Vagina (tissue), 2 donors: ENCODE results near the gene MED16. TPM values are rescaled to one million over a fixed set of nuclear protein-coding genes. Genes with fewer than 3 reads are reported as not detected.
A peak's percentile ranks its signal among the peaks of the same experiment; 100 is the strongest.

Experiments used
- DNase-seq, 2 donors: peaks; one replicate each; pipeline ENCODE4 v3.0.0-alpha.2; 2017; ENCODE audit errors: extremely low spot score in 2 of 2
- H3K27ac ChIP-seq: fragments of 200-600 bp; sonication (generic); one replicate; pipeline ENCODE4 v1.5.1; 2019
- H3K27me3 ChIP-seq: fragments of 200-600 bp; sonication (generic); one replicate; pipeline ENCODE4 v1.5.1; 2019
- H3K36me3 ChIP-seq, 2 donors: fragments of 200-600 bp; sonication (generic); one replicate each; pipeline ENCODE4 v1.5.1; 2017 to 2019
- H3K4me1 ChIP-seq: fragments of 200-600 bp; sonication (generic); one replicate; pipeline ENCODE4 v1.5.1; 2019
- H3K4me3 ChIP-seq, 2 donors: fragments of 200-600 bp; sonication (generic); 1 replicate in 1 of 2; 2 replicates in 1 of 2; pipeline ENCODE4 v1.5.1; 2016 to 2019
- H3K9me3 ChIP-seq: fragments of 200-600 bp; sonication (generic); one replicate; pipeline ENCODE4 v1.5.1; 2019
- POLR2A ChIP-seq, 2 donors: fragments of 450-650 bp; IDR thresholded peaks; one replicate each; pipeline ENCODE4 v1.6.1; 2017; ENCODE audit warnings: antibody characterized with exemption in 2 of 2, mild to moderate bottlenecking in 2 of 2, moderate library complexity in 2 of 2
- POLR2AphosphoS5 ChIP-seq, 2 donors: sonication (generic); formaldehyde crosslinking; IDR thresholded peaks; one replicate each; pipeline ENCODE4 v1.9.0; 2017; ENCODE audit warnings: antibody characterized with exemption in 2 of 2, mild to moderate bottlenecking in 2 of 2, low read depth in 1 of 2; ENCODE audit not compliant: insufficient read depth in 1 of 2
- intact Hi-C: fragments of 100-400 bp; cut with DNase I; formaldehyde crosslinking; loops from one replicate; pipeline ENCODE4 v1.15.1; 2023
- total RNA-seq: library from RNA; depleted of rRNA; stranded (reverse); fragments of >200 nt; gene quantifications from one replicate; pipeline ENCODE4 v1.2.3, GENCODE V29; 2016
- TF ChIP-seq, protein P1 (sequence below), 3 experiments: fragments of 450-650 bp in 2 of 3; fragments of 200-600 bp in 1 of 3; sonication (generic) in 1 of 3; IDR thresholded peaks; one replicate each; pipeline ENCODE4 v1.5.1; 2017 to 2019; ENCODE audit warnings: antibody characterized with exemption in 3 of 3, mild to moderate bottlenecking in 2 of 3, moderate library complexity in 2 of 3

Gene MED16
- total RNA-seq, 1 donor from 2014 or later, result 46.9 TPM

DNA sequence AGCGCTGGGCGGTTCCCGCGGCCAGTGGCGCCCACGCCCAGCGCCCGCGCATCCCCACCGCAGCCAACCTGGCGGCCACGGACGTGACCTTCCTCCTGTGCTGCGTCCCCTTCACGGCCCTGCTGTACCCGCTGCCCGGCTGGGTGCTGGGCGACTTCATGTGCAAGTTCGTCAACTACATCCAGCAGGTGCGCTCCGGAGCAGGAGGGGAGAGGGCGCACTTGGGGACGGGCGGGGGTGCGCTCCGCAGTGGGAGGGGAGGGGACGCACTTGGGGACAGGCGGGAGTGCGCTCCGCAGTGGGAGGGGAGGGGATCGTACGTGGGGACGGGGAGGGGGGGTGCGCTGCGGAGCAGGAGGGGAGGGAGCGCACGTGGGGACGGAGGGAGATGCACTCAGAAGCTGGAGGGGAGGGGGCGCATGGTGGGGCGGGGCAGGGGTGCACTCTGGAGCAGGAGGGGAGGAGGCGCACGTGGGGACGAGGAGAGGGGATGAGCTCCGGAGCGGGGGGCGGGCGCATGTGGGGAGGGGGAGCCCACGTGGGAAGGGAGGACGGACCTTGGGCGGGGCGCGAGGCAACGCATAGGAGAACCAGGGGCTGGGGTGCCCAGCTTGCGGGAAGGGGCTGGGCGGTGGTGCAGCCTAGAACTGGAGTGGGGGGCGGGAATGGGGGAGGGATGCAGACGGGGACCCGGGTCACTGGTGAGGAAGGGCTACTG is 25.7 kb upstream of the MED16 start:
- TF ChIP-seq POLR2A (IDR thresholded peaks at IDR 0.05), result no peak
- TF ChIP-seq, protein P1, sequence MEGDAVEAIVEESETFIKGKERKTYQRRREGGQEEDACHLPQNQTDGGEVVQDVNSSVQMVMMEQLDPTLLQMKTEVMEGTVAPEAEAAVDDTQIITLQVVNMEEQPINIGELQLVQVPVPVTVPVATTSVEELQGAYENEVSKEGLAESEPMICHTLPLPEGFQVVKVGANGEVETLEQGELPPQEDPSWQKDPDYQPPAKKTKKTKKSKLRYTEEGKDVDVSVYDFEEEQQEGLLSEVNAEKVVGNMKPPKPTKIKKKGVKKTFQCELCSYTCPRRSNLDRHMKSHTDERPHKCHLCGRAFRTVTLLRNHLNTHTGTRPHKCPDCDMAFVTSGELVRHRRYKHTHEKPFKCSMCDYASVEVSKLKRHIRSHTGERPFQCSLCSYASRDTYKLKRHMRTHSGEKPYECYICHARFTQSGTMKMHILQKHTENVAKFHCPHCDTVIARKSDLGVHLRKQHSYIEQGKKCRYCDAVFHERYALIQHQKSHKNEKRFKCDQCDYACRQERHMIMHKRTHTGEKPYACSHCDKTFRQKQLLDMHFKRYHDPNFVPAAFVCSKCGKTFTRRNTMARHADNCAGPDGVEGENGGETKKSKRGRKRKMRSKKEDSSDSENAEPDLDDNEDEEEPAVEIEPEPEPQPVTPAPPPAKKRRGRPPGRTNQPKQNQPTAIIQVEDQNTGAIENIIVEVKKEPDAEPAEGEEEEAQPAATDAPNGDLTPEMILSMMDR (IDR thresholded peaks at IDR 0.05), result no peak
- no peak for TF ChIP-seq POLR2AphosphoS5 (IDR thresholded peaks at IDR 0.05; ENCODE audit: insufficient read depth in 1 of 2, low read depth in 1 of 2)
- Histone ChIP-seq H3K27ac (no peak overlapping the region), H3K36me3 (no peaks in the 10 kb centered on the region), H3K4me3 (no peak overlapping the region), H3K27me3 (peaks cover 25% of the 10 kb centered on the region), H3K4me1 (peaks cover 39% of the 10 kb centered on the region), H3K9me3 (no peaks in the 10 kb centered on the region)
- DNase-seq, result no peak
- intact Hi-C loops, result no loop called here

DNA sequence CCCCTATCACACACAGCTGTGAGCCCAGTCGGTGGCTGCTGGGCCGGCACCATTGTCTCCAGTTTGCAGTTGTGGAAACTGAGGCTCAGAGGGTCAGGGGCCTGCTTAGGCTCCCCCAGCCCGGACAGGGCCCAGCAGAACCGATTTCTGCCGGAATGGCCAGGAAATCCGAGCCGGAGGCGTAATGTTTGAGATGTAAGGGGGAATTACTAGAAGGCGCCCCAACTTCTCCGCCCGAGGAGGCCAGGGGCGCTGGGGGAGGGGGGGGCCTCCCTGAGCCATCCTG is 25.1 kb upstream of the MED16 start:
- H3K4me1 ChIP-seq, result peaks cover 41% of the 10 kb centered on the region
- H3K27me3 ChIP-seq, result peaks cover 25% of the 10 kb centered on the region
- H3K36me3 ChIP-seq, result no peaks in the 10 kb centered on the region
- DNase-seq, result no peak
- no peak overlapping the region for H3K27ac ChIP-seq
- TF ChIP-seq POLR2A (IDR thresholded peaks at IDR 0.05), result no peak
- TF ChIP-seq, protein P1 (IDR thresholded peaks at IDR 0.05), result no peak
- no peak for TF ChIP-seq POLR2AphosphoS5 (IDR thresholded peaks at IDR 0.05; ENCODE audit: insufficient read depth in 1 of 2, low read depth in 1 of 2)
- no peaks in the 10 kb centered on the region for H3K9me3 ChIP-seq
- H3K4me3 ChIP-seq, result peak overlapping the region in 1 of 2 donors; percentile 46
- intact Hi-C loops, result no loop called here

DNA sequence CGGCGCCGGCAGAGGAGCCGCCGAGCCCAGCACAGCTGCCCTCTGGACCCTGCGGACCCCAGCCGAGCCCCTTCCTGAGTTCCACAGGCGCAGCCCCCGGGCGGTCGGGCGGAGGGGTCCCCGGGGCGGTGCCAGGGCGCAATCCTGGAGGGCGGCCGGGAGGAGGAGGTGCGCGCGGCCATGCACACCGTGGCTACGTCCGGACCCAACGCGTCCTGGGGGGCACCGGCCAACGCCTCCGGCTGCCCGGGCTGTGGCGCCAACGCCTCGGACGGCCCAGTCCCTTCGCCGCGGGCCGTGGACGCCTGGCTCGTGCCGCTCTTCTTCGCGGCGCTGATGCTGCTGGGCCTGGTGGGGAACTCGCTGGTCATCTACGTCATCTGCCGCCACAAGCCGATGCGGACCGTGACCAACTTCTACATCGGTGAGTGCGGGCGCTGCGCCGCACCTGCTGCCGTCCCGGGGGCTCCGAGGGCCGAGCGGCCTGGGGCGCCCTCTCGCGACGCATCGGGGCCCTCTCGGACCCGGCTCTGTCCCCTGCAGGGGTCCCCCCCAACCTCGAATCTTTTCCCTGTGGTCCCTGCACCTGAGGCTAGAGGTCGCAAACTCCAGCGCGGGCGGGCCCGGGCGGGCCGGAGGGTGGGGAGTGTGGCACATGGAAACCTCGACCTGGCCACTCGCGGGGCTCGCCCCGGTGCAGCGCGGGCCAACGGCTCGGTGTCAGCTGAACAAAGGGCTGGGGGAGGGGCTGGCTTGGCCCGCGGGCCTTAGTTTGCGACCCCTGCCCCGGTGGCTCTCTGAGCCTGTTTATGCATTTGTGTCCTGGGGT is 24.6 kb upstream of the MED16 start, which contains the start of gene KISS1R:
TSS of gene KISS1R (plus strand) at position 11 of the 829 bp plus-strand sequence. CDS start at position 181, 170 bp downstream.
- peaks cover 41% of the 10 kb centered on the region for H3K4me1 ChIP-seq
- no peaks in the 10 kb centered on the region for H3K9me3 ChIP-seq
- peaks cover 25% of the 10 kb centered on the region for H3K27me3 ChIP-seq
- no peak for TF ChIP-seq POLR2A (IDR thresholded peaks at IDR 0.05)
- TF ChIP-seq, protein P1 (IDR thresholded peaks at IDR 0.05), result peak in 1 of 3 experiments; percentile 29
- TF ChIP-seq POLR2AphosphoS5 (IDR thresholded peaks at IDR 0.05; ENCODE audit: insufficient read depth in 1 of 2, low read depth in 1 of 2), result no peak
- DNase-seq, result no peak
- H3K36me3 ChIP-seq, result no peaks in the 10 kb centered on the region
- intact Hi-C loops, result no loop called here
- no peak within 1 kb of the TSS for H3K27ac ChIP-seq
- peak within 1 kb of the TSS; percentile 31 to 46 for H3K4me3 ChIP-seq

DNA sequence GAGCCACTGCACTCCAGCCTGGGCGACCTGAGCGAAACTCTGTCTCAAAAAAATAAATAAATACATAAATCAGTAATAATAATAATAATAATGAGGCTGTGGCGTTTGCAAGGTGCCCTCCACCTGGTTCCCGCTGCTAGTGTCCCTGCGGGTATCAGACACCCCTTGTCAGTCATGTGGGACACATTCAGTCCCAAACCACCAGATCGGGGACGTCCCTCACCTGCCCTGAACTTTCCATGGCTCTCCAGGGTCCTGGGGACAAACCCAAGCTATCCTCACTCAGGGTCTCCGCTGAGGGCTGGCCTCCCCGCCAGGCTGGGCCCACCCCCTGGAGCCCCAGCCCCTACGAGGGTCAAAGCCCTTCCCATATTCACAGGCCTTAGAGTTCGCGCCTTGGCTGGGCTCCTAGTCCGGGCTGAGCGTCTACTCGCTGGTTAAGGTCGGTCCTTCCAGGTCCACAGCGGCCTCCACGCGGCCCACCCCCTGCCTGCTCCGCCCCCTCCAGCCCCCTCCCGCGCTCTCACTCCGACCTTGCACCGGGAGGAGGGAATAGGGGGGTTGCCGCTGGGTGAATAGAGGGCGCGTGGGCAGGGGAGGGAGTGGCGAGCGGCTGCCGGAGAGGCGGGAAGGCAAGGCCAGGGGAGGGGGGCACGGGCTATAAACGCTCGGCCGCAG is 23.8 kb upstream of the MED16 start:
- DNase-seq, result no peak
- intact Hi-C loops, result no loop called here
- Histone ChIP-seq H3K4me1 (peaks cover 41% of the 10 kb centered on the region), H3K27me3 (peaks cover 25% of the 10 kb centered on the region), H3K9me3 (no peaks in the 10 kb centered on the region), H3K4me3 (peak overlapping the region; percentile 31 to 46), H3K36me3 (no peaks in the 10 kb centered on the region), H3K27ac (no peak overlapping the region)
- TF ChIP-seq POLR2AphosphoS5 (IDR thresholded peaks at IDR 0.05; ENCODE audit: insufficient read depth in 1 of 2, low read depth in 1 of 2) (no peak), POLR2A (IDR thresholded peaks at IDR 0.05) (no peak)
- TF ChIP-seq, protein P1 (IDR thresholded peaks at IDR 0.05), result no peak
